Osteocyte (in vitro differentiated cells): ENCODE measurements around the gene LALBA. TPM values are rescaled to one million over a fixed set of nuclear protein-coding genes. Genes with fewer than 3 reads are reported as not detected.
"Not testable (repeated sequence)": the region's sequence is repeated elsewhere in the genome, so short reads cannot be mapped to it uniquely, and the experiment has no call there.

ENCODE experiments used
- DNase-seq: peaks from one replicate; pipeline ENCODE4 v3.0.0; 2021; ENCODE audit warnings: mixed read lengths; ENCODE audit not compliant: unreplicated experiment; ENCODE audit errors: extremely low spot score
- H3K27ac Mint-ChIP-seq: one replicate; pipeline ENCODE4 v1.8.0; 2021; ENCODE audit warnings: mild to moderate bottlenecking, mixed read lengths; ENCODE audit not compliant: unreplicated experiment
- H3K27me3 Mint-ChIP-seq: one replicate; pipeline ENCODE4 v1.8.0; 2021; ENCODE audit warnings: mixed read lengths; ENCODE audit not compliant: unreplicated experiment
- H3K36me3 Mint-ChIP-seq: one replicate; pipeline ENCODE4 v1.8.0; 2021; ENCODE audit warnings: mixed read lengths; ENCODE audit not compliant: unreplicated experiment
- H3K4me1 Mint-ChIP-seq: one replicate; pipeline ENCODE4 v1.8.0; 2021; ENCODE audit warnings: mixed read lengths; ENCODE audit not compliant: unreplicated experiment
- H3K4me3 Mint-ChIP-seq: one replicate; pipeline ENCODE4 v1.8.0; 2021; ENCODE audit warnings: mild to moderate bottlenecking, moderate library complexity, mixed read lengths; ENCODE audit not compliant: unreplicated experiment
- H3K9me3 Mint-ChIP-seq: one replicate; pipeline ENCODE4 v1.8.0; 2021; ENCODE audit warnings: mixed read lengths; ENCODE audit not compliant: unreplicated experiment
- total RNA-seq: library from RNA; stranded (reverse); gene quantifications from 2 replicates; pipeline ENCODE4 v1.2.1, GENCODE V29; 2021
- TF ChIP-seq, protein P1 (sequence below): fragments of 200-600 bp; sonication (generic); IDR thresholded peaks from 2 replicates; pipeline ENCODE4 v1.5.0; 2021; ENCODE audit warnings: antibody characterized with exemption, mild to moderate bottlenecking, moderate library complexity

LALBA gene
- total RNA-seq, 1 donor from 2014 or later: not detected

DNA sequence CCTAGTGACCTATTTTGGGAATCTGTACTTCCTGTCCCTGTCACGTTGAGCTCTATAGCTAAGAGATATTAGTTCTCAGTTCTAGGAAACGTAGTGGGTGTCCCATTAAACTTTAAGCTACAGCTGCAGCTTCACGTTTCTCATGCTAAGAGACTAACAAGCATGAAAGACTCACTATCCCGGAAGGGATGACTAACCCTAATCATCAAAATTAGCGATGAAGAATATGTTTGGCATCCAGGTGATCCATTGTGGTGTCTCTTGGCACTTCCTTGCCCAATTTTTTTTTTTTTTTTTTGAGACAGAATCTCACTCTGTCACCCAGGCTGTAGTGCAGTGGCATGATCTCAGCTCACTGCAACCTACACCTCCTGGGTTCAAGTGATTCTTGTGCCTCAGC lies 11.0 kb upstream of the LALBA start:
- peaks cover 21% of the 10 kb centered on the region for H3K27me3 Mint-ChIP-seq
- H3K4me1 Mint-ChIP-seq: no peaks in the 10 kb centered on the region
- no peak overlapping the region for H3K27ac Mint-ChIP-seq
- DNase-seq: no peak
- H3K9me3 Mint-ChIP-seq: no peaks in the 10 kb centered on the region
- TF ChIP-seq, protein P1, sequence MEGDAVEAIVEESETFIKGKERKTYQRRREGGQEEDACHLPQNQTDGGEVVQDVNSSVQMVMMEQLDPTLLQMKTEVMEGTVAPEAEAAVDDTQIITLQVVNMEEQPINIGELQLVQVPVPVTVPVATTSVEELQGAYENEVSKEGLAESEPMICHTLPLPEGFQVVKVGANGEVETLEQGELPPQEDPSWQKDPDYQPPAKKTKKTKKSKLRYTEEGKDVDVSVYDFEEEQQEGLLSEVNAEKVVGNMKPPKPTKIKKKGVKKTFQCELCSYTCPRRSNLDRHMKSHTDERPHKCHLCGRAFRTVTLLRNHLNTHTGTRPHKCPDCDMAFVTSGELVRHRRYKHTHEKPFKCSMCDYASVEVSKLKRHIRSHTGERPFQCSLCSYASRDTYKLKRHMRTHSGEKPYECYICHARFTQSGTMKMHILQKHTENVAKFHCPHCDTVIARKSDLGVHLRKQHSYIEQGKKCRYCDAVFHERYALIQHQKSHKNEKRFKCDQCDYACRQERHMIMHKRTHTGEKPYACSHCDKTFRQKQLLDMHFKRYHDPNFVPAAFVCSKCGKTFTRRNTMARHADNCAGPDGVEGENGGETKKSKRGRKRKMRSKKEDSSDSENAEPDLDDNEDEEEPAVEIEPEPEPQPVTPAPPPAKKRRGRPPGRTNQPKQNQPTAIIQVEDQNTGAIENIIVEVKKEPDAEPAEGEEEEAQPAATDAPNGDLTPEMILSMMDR: no peak
- H3K4me3 Mint-ChIP-seq: no peak overlapping the region
- H3K36me3 Mint-ChIP-seq: no peaks in the 10 kb centered on the region

DNA sequence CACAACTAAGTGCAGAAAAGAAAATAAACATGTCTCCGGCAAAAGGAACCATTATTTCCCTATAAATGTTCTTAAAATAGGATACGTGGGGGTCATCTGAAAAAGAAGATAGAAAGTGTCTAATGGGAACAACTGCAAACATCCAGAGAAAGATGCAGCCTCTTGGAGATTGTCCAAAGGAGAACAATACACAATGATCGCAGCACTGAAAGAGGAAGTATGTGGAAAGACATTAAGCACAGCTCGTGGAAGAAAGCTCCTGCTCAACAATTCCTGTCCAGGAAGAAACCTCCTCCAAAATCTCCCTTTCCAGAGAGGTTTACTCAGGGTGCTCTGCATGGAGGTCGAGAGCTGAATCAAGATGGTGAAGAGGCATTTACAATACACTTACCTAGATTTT lies 2.5 kb upstream of the LALBA start:
- TF ChIP-seq, protein P1: no peak
- Mint-ChIP-seq H3K36me3 (no peaks in the 10 kb centered on the region), H3K27me3 (peaks cover 17% of the 10 kb centered on the region), H3K9me3 (no peaks in the 10 kb centered on the region), H3K27ac (no peak overlapping the region), H3K4me1 (no peaks in the 10 kb centered on the region), H3K4me3 (no peak overlapping the region)
- DNase-seq: no peak

DNA sequence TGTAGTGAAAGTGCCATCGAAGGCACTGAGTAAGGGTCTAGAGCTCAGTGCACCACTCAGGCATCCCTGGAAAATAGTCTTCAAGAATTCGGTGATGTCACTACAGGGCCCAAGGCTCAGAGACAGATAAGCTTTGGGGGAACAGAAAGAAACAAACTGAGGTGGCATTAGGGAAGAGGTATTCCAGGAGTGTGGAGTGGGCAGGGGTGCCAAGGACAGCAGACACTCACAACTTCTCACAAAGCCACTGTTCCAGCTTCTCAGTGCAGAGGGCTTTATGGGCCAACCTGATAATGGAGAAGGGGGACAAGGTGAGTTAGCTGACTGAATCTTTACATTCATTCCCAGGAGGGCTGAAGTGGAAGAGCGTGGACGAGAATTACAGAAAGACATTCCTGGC lies 2.1 kb downstream of the LALBA start:
- no peak overlapping the region for H3K4me3 Mint-ChIP-seq
- DNase-seq: no peak
- no peak overlapping the region for H3K27ac Mint-ChIP-seq
- no peaks in the 10 kb centered on the region for H3K36me3 Mint-ChIP-seq
- no peaks in the 10 kb centered on the region for H3K4me1 Mint-ChIP-seq
- no peaks in the 10 kb centered on the region for H3K9me3 Mint-ChIP-seq
- H3K27me3 Mint-ChIP-seq: peaks cover 11% of the 10 kb centered on the region
- TF ChIP-seq, protein P1: no peak

DNA sequence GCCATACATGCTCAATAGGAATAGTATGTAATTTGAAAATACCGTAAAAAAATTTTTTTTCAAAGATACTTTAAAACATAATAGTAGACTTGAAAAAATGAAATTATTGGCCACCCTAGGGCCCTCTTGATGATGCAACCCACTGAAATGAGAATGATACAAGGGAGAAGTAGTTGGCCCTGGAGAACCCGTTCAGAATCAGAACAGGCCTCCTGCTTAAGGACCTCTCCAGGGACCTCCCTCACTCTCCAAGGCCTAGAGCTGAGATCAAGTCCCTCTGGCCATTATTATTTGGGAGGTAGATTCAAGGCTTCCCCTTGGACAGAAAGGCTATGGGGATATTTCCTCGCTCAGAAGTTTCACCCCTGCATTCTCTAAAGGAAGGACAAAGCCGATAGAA lies 11.9 kb downstream of the LALBA start:
- no peak for DNase-seq
- TF ChIP-seq, protein P1: no peak
- Mint-ChIP-seq H3K27ac (no peak overlapping the region), H3K36me3 (no peaks in the 10 kb centered on the region), H3K9me3 (no peaks in the 10 kb centered on the region), H3K4me3 (no peak overlapping the region), H3K4me1 (no peaks in the 10 kb centered on the region), H3K27me3 (no peaks in the 10 kb centered on the region)

DNA sequence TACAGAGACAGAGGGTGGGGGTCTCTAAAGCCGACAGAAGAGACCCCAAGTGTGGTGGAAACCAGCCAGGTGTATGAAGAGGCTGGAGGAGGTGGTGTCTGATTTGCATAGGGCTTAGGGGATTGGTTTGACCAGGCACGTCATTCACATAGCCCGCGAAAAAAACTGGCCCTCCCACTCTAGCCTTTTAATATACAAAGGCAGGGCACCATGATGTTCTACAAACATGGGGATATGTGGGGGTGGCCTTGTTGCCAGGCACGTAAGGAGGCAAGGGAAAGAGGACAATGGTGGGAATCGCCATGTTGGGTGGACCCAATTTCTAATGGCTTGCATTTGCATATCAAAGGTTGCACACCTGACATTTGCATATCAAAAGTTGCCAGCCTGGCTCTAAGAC lies 13.2 kb downstream of the LALBA start:
- Mint-ChIP-seq H3K27me3 (peaks cover 2% of the 10 kb centered on the region), H3K9me3 (no peaks in the 10 kb centered on the region), H3K4me3 (no peak overlapping the region)

DNA sequence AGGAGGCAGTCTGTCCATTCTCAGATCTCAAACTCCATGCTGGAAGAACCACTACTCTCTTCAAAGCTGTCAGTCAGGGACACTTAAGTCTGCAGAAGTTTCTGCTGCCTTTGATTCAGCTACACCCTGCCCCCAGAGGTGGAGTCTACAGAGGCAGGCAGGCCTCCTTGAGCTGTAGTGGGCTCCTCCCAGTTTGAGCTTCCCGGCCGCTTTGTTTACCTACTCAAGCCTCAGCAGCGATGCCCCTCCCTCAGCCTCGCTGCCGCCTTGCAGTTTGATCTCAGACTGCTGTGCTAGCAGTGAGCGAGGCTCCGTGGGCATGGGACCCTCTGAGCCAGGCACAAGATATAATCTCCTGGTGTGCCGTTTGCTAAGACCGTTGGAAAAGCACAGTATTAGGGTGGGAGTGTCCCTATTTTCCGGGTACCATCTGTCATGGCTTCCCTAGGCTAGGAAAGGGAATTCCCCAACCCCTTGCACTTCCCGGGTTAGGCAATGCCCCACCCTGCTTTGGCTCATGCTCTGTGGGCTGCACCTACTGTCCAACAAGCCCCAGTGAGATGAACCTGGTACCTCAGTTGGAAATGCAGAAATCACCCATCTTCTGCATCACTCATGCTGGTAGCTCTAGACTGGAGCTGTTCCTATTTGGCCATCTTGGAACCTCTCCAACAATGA lies 16.0 kb downstream of the LALBA start:
- not testable (repeated sequence) for H3K36me3 Mint-ChIP-seq, H3K9me3 Mint-ChIP-seq, H3K27me3 Mint-ChIP-seq, H3K4me1 Mint-ChIP-seq, DNase-seq, H3K27ac Mint-ChIP-seq, H3K4me3 Mint-ChIP-seq

More for the DNA sequence above, 13.2 kb downstream of the LALBA start:
- Mint-ChIP-seq H3K36me3 (no peaks in the 10 kb centered on the region), H3K27ac (no peak overlapping the region), H3K4me1 (no peaks in the 10 kb centered on the region)
- TF ChIP-seq, protein P1: no peak
- no peak for DNase-seq

DNA sequence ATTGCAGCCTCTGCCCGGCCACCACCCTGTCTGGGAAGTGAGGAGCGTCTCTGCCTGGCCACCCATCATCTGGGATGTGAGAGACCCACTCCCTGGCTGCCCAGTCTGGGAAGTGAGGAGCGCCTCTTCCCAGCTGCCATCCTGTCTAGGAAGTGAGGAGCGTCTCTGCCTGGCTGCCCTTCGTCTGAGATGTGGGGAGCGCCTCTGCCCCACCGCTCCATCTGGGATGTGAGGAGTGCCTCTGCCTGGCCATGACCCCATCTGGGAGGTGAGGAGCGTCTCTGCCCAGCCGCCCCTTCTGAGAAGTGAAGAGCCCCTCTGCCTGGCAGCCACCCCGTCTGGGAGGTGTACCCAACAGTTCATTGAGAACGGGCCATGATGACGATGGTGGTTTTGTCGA lies 18.2 kb downstream of the LALBA start:
- H3K36me3 Mint-ChIP-seq, H3K9me3 Mint-ChIP-seq, H3K4me1 Mint-ChIP-seq, DNase-seq, H3K27me3 Mint-ChIP-seq, H3K4me3 Mint-ChIP-seq, H3K27ac Mint-ChIP-seq: not testable (repeated sequence)

DNA sequence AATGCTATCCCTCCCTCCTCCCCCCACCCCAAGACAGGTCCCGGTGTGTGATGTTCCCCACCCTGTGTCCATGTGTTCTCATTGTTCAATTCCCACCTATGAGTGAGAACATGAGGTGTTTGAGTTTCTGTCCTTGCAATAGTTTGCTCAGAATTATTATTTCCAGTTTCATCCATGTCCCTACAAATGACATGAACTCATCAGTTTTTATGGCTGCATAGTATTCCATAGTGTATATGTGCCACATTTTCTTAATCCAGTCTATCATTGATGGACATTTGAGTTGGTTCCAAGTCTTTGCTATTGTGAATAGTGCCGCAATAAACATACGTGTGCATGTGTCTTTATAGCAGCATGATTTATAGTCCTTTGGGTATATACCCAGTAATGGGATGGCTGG lies 22.8 kb downstream of the LALBA start:
- not testable (repeated sequence) for H3K27ac Mint-ChIP-seq, H3K36me3 Mint-ChIP-seq, H3K4me3 Mint-ChIP-seq

More for the DNA sequence above, 22.8 kb downstream of the LALBA start:
- H3K4me1 Mint-ChIP-seq, DNase-seq, H3K9me3 Mint-ChIP-seq: not testable (repeated sequence)
- peaks cover 12% of the 10 kb centered on the region for H3K27me3 Mint-ChIP-seq
